ENCODE measurements around the gene KDM3B. TPM values are rescaled to one million over a fixed set of nuclear protein-coding genes. Genes with fewer than 3 reads are reported as not detected.

KDM3B gene
- total RNA-seq, 1 donor from 2014 or later: 97.7 TPM

DNA sequence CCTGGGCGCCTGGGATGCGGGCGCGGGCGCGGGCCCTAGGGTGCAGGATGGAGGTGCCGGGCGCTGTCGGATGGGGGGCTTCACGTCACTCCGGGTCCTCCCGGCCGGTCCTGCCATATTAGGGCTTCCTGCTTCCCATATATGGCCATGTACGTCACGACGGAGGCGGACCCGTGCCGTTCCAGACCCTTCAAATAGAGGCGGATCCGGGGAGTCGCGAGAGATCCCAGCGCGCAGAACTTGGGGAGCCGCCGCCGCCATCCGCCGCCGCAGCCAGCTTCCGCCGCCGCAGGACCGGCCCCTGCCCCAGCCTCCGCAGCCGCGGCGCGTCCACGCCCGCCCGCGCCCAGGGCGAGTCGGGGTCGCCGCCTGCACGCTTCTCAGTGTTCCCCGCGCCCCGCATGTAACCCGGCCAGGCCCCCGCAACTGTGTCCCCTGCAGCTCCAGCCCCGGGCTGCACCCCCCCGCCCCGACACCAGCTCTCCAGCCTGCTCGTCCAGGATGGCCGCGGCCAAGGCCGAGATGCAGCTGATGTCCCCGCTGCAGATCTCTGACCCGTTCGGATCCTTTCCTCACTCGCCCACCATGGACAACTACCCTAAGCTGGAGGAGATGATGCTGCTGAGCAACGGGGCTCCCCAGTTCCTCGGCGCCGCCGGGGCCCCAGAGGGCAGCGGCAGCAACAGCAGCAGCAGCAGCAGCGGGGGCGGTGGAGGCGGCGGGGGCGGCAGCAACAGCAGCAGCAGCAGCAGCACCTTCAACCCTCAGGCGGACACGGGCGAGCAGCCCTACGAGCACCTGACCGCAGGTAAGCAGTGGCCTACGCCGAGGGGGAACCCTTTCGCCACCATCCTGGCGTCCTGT lies 113.0 kb downstream of the KDM3B start, which contains the start of gene EGR1:
Gene EGR1 (plus strand): TSS at position 219 of the 864 bp plus-strand sequence. CDS start 283 bp downstream, at position 502.
- Mint-ChIP-seq H3K27me3 (peaks cover 41% of the 10 kb centered on the region), H3K27ac (peak within 1 kb of the TSS; percentile 97)
- DNase-seq (ENCODE audit: extremely low spot score, unreplicated experiment): peak; percentile 91

GRCh38 chr5:138466125-138466899 lies 113.8 kb downstream of the KDM3B start:
- H3K9me3 Mint-ChIP-seq: no peaks in the 10 kb centered on the region
- DNase-seq (ENCODE audit: extremely low spot score, unreplicated experiment): no peak
- TF ChIP-seq, protein P1, sequence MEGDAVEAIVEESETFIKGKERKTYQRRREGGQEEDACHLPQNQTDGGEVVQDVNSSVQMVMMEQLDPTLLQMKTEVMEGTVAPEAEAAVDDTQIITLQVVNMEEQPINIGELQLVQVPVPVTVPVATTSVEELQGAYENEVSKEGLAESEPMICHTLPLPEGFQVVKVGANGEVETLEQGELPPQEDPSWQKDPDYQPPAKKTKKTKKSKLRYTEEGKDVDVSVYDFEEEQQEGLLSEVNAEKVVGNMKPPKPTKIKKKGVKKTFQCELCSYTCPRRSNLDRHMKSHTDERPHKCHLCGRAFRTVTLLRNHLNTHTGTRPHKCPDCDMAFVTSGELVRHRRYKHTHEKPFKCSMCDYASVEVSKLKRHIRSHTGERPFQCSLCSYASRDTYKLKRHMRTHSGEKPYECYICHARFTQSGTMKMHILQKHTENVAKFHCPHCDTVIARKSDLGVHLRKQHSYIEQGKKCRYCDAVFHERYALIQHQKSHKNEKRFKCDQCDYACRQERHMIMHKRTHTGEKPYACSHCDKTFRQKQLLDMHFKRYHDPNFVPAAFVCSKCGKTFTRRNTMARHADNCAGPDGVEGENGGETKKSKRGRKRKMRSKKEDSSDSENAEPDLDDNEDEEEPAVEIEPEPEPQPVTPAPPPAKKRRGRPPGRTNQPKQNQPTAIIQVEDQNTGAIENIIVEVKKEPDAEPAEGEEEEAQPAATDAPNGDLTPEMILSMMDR (conservative IDR thresholded peaks at IDR 0.05): no peak

More for the DNA sequence above, 113.0 kb downstream of the KDM3B start, which contains the start of gene EGR1:
- TF ChIP-seq, protein P1 (conservative IDR thresholded peaks at IDR 0.05): no peak
- Mint-ChIP-seq H3K9me3 (no peaks in the 10 kb centered on the region), H3K4me3 (peak within 1 kb of the TSS; percentile 91), H3K36me3 (peaks cover 25% of the 10 kb centered on the region), H3K4me1 (ENCODE audit: unreplicated experiment) (peaks cover 30% of the 10 kb centered on the region)

DNA sequence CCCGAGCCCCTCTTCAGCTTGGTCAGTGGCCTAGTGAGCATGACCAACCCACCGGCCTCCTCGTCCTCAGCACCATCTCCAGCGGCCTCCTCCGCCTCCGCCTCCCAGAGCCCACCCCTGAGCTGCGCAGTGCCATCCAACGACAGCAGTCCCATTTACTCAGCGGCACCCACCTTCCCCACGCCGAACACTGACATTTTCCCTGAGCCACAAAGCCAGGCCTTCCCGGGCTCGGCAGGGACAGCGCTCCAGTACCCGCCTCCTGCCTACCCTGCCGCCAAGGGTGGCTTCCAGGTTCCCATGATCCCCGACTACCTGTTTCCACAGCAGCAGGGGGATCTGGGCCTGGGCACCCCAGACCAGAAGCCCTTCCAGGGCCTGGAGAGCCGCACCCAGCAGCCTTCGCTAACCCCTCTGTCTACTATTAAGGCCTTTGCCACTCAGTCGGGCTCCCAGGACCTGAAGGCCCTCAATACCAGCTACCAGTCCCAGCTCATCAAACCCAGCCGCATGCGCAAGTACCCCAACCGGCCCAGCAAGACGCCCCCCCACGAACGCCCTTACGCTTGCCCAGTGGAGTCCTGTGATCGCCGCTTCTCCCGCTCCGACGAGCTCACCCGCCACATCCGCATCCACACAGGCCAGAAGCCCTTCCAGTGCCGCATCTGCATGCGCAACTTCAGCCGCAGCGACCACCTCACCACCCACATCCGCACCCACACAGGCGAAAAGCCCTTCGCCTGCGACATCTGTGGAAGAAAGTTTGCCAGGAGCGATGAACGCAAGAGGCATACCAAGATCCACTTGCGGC lies 114.6 kb downstream of the KDM3B start:
- Mint-ChIP-seq H3K27me3 (peaks cover 46% of the 10 kb centered on the region), H3K27ac (peak overlapping the region; percentile 97), H3K4me1 (ENCODE audit: unreplicated experiment) (peaks cover 25% of the 10 kb centered on the region)

More at GRCh38 chr5:138466125-138466899, 113.8 kb downstream of the KDM3B start:
- Mint-ChIP-seq H3K4me3 (peak overlapping the region; percentile 91), H3K36me3 (peaks cover 25% of the 10 kb centered on the region), H3K27me3 (peaks cover 46% of the 10 kb centered on the region), H3K27ac (peak overlapping the region; percentile 97), H3K4me1 (ENCODE audit: unreplicated experiment) (peaks cover 25% of the 10 kb centered on the region)

DNA sequence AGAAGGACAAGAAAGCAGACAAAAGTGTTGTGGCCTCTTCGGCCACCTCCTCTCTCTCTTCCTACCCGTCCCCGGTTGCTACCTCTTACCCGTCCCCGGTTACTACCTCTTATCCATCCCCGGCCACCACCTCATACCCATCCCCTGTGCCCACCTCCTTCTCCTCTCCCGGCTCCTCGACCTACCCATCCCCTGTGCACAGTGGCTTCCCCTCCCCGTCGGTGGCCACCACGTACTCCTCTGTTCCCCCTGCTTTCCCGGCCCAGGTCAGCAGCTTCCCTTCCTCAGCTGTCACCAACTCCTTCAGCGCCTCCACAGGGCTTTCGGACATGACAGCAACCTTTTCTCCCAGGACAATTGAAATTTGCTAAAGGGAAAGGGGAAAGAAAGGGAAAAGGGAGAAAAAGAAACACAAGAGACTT lies 115.2 kb downstream of the KDM3B start:
- TF ChIP-seq, protein P1 (conservative IDR thresholded peaks at IDR 0.05): no peak
- Mint-ChIP-seq H3K27ac (peak overlapping the region; percentile 97), H3K4me1 (ENCODE audit: unreplicated experiment) (peaks cover 25% of the 10 kb centered on the region), H3K36me3 (peaks cover 25% of the 10 kb centered on the region), H3K9me3 (no peaks in the 10 kb centered on the region), H3K4me3 (peak overlapping the region; percentile 91), H3K27me3 (peaks cover 46% of the 10 kb centered on the region)
- DNase-seq (ENCODE audit: extremely low spot score, unreplicated experiment): no peak

More for the DNA sequence above, 114.6 kb downstream of the KDM3B start:
- TF ChIP-seq, protein P1 (conservative IDR thresholded peaks at IDR 0.05): no peak
- DNase-seq (ENCODE audit: extremely low spot score, unreplicated experiment): no peak
- peaks cover 25% of the 10 kb centered on the region for H3K36me3 Mint-ChIP-seq
- peak overlapping the region; percentile 91 for H3K4me3 Mint-ChIP-seq
- no peaks in the 10 kb centered on the region for H3K9me3 Mint-ChIP-seq

Measured in type B pancreatic cell (in vitro differentiated cells).